ENCODE results near the gene AMN1. TPM values are rescaled to one million over a fixed set of nuclear protein-coding genes. Genes with fewer than 3 reads are reported as not detected.

Gene AMN1
- total and polyA plus RNA-seq, 2 of the 13 experiments (the other 11 are each of a cell fraction or from before 2014, with no cell fraction given) = 7.5 to 26.5 TPM

- TF ChIP-seq AFF4 (CRISPR knock-in tag; IDR thresholded peaks at IDR 0.05) = no peak
- peak; percentile 17; the same call in 1 of the 2 replicates for TF ChIP-seq SMC3 (IDR thresholded peaks at IDR 0.05; ENCODE audit: low read length)
- 0 out of 2 replicates have a peak, but pooled peaks have one; percentile 21 for TF ChIP-seq KDM1A (CRISPR knock-in tag; IDR thresholded peaks at IDR 0.05)
- TF ChIP-seq ZNF282 (IDR thresholded peaks at IDR 0.05; ENCODE audit: partially characterized antibody) = no peak
- TF ChIP-seq PPARG (CRISPR knock-in tag; conservative IDR thresholded peaks at IDR 0.05) = no peak
- no peak for TF ChIP-seq ZNF383 (CRISPR knock-in tag; IDR thresholded peaks at IDR 0.05; ENCODE audit: borderline replicate concordance)
- TF ChIP-seq ZBTB40 (IDR thresholded peaks at IDR 0.05) = no peak
- TF ChIP-seq ZBTB40 (CRISPR knock-in tag; IDR thresholded peaks at IDR 0.05) = no peak
- TF ChIP-seq GMEB1 (CRISPR knock-in tag; IDR thresholded peaks at IDR 0.05; ENCODE audit: borderline replicate concordance) = no peak
- no peak for TF ChIP-seq ZNF687 (CRISPR knock-in tag; IDR thresholded peaks at IDR 0.05)
These were observed 13.5 kb downstream of the AMN1 start (continued) for GRCh38 chr12:31715283-31715825.

All from HepG2 (cell line).